Bronchial epithelial cell (primary cell): Measurements from ENCODE around the gene TRPM4. TPM values are rescaled to one million over a fixed set of nuclear protein-coding genes. Genes with fewer than 3 reads are reported as not detected.

Source experiments
- DNase-seq: peaks from one replicate; pipeline ENCODE4 v3.0.0-alpha.2; 2010; ENCODE audit warnings: low read depth
- FAIRE-seq: peaks from 2 replicates; lab custom pipeline; 2011; peaks lifted over from hg19 to GRCh38; lab: Jason Lieb, UNC
- H3K27me3 ChIP-seq: 2 replicates; pipeline ENCODE4 v1.5.1; 2011; ENCODE audit warnings: low read length; ENCODE audit not compliant: control insufficient read depth, insufficient read depth
- H3K36me3 ChIP-seq: 2 replicates; pipeline ENCODE4 v1.5.1; 2011; ENCODE audit warnings: low read length; ENCODE audit not compliant: control insufficient read depth, insufficient read depth
- H3K4me3 ChIP-seq: 2 replicates; pipeline ENCODE4 v1.5.1; 2011; ENCODE audit warnings: mild to moderate bottlenecking, low read depth, low read length, control low read depth
- CTCF ChIP-seq: IDR thresholded peaks from 2 replicates; pipeline ENCODE4 v1.5.1; 2011; ENCODE audit warnings: mild to moderate bottlenecking, moderate library complexity, low read length, control low read depth, inconsistent platforms; ENCODE audit not compliant: insufficient read depth, severe bottlenecking
- total RNA-seq: library from RNA; depleted of rRNA; stranded (reverse); fragments of >200 nt; gene quantifications from 2 replicates; pipeline ENCODE4 v1.2.1, GENCODE V29; 2014

Gene TRPM4
- total RNA-seq, 1 donor from 2014 or later: 11.1 TPM

GRCh38 chr19:49213791-49214190 is 56.2 kb downstream of the TRPM4 start:
- FAIRE-seq: no peak
- Histone ChIP-seq H3K36me3 (peaks cover 14% of the 10 kb centered on the region), H3K4me3 (no peak overlapping the region), H3K27me3 (no peaks in the 10 kb centered on the region)
- TF ChIP-seq CTCF: no peak
- no peak for DNase-seq

- Histone ChIP-seq H3K4me3 (no peak overlapping the region), H3K27me3 (no peaks in the 10 kb centered on the region), H3K36me3 (peaks cover 14% of the 10 kb centered on the region)
- DNase-seq: no peak
- FAIRE-seq: no peak
- TF ChIP-seq CTCF: no peak
These were observed 57.1 kb downstream of the TRPM4 start for GRCh38 chr19:49214701-49215100.

GRCh38 chr19:49216071-49216470 is 58.5 kb downstream of the TRPM4 start:
- TF ChIP-seq CTCF: no peak
- peaks cover 8% of the 10 kb centered on the region for H3K36me3 ChIP-seq
- no peaks in the 10 kb centered on the region for H3K27me3 ChIP-seq
- no peak for FAIRE-seq
- no peak overlapping the region for H3K4me3 ChIP-seq
- DNase-seq: peak; percentile 27

GRCh38 chr19:49217382-49217781 is 59.8 kb downstream of the TRPM4 start:
- no peak for DNase-seq
- Histone ChIP-seq H3K36me3 (peaks cover 4% of the 10 kb centered on the region), H3K4me3 (no peak overlapping the region), H3K27me3 (no peaks in the 10 kb centered on the region)
- no peak for FAIRE-seq
- TF ChIP-seq CTCF: no peak

- TF ChIP-seq CTCF: no peak
- FAIRE-seq (no peak), DNase-seq (no peak)
- Histone ChIP-seq H3K27me3 (no peaks in the 10 kb centered on the region), H3K36me3 (no peaks in the 10 kb centered on the region), H3K4me3 (no peak overlapping the region)
These were observed 64.4 kb downstream of the TRPM4 start for GRCh38 chr19:49222011-49222410.

- DNase-seq (no peak), FAIRE-seq (no peak)
- no peaks in the 10 kb centered on the region for H3K36me3 ChIP-seq
- H3K27me3 ChIP-seq: no peaks in the 10 kb centered on the region
- TF ChIP-seq CTCF: no peak
- H3K4me3 ChIP-seq: no peak overlapping the region
These were observed 64.9 kb downstream of the TRPM4 start for GRCh38 chr19:49222528-49222927.
